NCI-H2171 (cell line): Measurements from ENCODE around the gene LAMTOR3.

ENCODE experiments used
- DNase-seq: peaks from one replicate; lab custom pipeline; 2025; lab: John Stamatoyannopoulos, UW

Gene LAMTOR3

GRCh38 chr4:99894161-99894997 lies at the start of gene LAMTOR3:
Gene LAMTOR3, minus strand, starts transcription at chr4:99894427. Its CDS starts 464 bp downstream, at chr4:99893963.
- DNase-seq: peak; percentile 72

- DNase-seq: no peak
Observed at GRCh38 chr4:99938243-99938753, 44.1 kb upstream of the LAMTOR3 start.

- DNase-seq: peak; percentile 0
Observed at GRCh38 chr4:99934891-99935290, 40.7 kb upstream of the LAMTOR3 start.

- DNase-seq: no peak
Observed at GRCh38 chr4:99927566-99927965, 33.3 kb upstream of the LAMTOR3 start.

GRCh38 chr4:99921174-99921573 lies 26.9 kb upstream of the LAMTOR3 start:
- DNase-seq: no peak

- DNase-seq: no peak
Observed at GRCh38 chr4:99918656-99919055, 24.4 kb upstream of the LAMTOR3 start.

- no peak for DNase-seq
Observed at GRCh38 chr4:99917575-99917974, 23.3 kb upstream of the LAMTOR3 start.

- DNase-seq: no peak
Observed at GRCh38 chr4:99915449-99915848, 21.2 kb upstream of the LAMTOR3 start.

- DNase-seq: no peak
Observed at GRCh38 chr4:99894998-99895397, 771 bp upstream of the LAMTOR3 start.

- DNase-seq: no peak
Observed at GRCh38 chr4:99893839-99894160, 427 bp downstream of the LAMTOR3 start.

- DNase-seq: no peak
Observed at GRCh38 chr4:99893029-99893428, 1.2 kb downstream of the LAMTOR3 start.

- no peak for DNase-seq
Observed at GRCh38 chr4:99891351-99891750, 2.9 kb downstream of the LAMTOR3 start.

GRCh38 chr4:99887837-99888236 lies 6.4 kb downstream of the LAMTOR3 start:
- no peak for DNase-seq

- no peak for DNase-seq
Observed at GRCh38 chr4:99886146-99886545, 8.1 kb downstream of the LAMTOR3 start.

GRCh38 chr4:99885687-99886086 lies 8.5 kb downstream of the LAMTOR3 start:
- DNase-seq: no peak

- DNase-seq: peak; percentile 12
Observed at GRCh38 chr4:99885063-99885664, 9.1 kb downstream of the LAMTOR3 start.

GRCh38 chr4:99879458-99879857 lies 14.8 kb downstream of the LAMTOR3 start:
- DNase-seq: no peak

GRCh38 chr4:99878604-99879003 lies 15.6 kb downstream of the LAMTOR3 start:
- no peak for DNase-seq

- DNase-seq: no peak
Observed at GRCh38 chr4:99876946-99877345, 17.3 kb downstream of the LAMTOR3 start.

GRCh38 chr4:99875071-99875470 lies 19.2 kb downstream of the LAMTOR3 start:
- no peak for DNase-seq

- DNase-seq: no peak
Observed at GRCh38 chr4:99872570-99872969, 21.7 kb downstream of the LAMTOR3 start.

GRCh38 chr4:99868126-99868596 lies 26.1 kb downstream of the LAMTOR3 start:
- DNase-seq: no peak

- DNase-seq: no peak
Observed at GRCh38 chr4:99863804-99864203, 30.4 kb downstream of the LAMTOR3 start.
